ENCODE data around the gene VPREB1. TPM values are rescaled to one million over a fixed set of nuclear protein-coding genes. Genes with fewer than 3 reads are reported as not detected.
"Not testable (repeated sequence)": the region's sequence is repeated elsewhere in the genome, so short reads cannot be mapped to it uniquely, and the experiment has no call there.

Gene VPREB1
- total and polyA plus RNA-seq, 2 of the 4 experiments (the other 2 are of a cell fraction): not detected

- dilution Hi-C loops (cut with HindIII; ENCODE audit: low sequenced_read_pairs, unreplicated experiment); ATAC-seq (ENCODE audit: low read depth): not testable (repeated sequence)
- WGBS, 2 experiments (ENCODE audit: extremely low coverage in 2 of 2, insufficient read length in 1 of 2): no CpG with 5 or more reads among the region's 4 CpGs
These were observed 16.0 kb downstream of the VPREB1 start for GRCh38 chr22:22260586-22260985.

More at GRCh38 chr22:22260586-22260985, 16.0 kb downstream of the VPREB1 start:
- intact Hi-C loops (cut with micrococcal nuclease); H3K4me1 ChIP-seq (ENCODE audit: control insufficient read depth, insufficient read depth, low read length); H2BK20ac ChIP-seq (ENCODE audit: low read depth, low read length); H3K27me3 ChIP-seq (ENCODE audit: control insufficient read depth, insufficient read depth, low read length); H2AFZ ChIP-seq (replicated peaks; ENCODE audit: low read length, poor library complexity); H3K4me2 ChIP-seq (ENCODE audit: low read depth, low read length); H3K14ac ChIP-seq (replicated peaks; ENCODE audit: low read depth, low read length); H4K20me1 ChIP-seq (ENCODE audit: insufficient read depth, low read length); H3K56ac ChIP-seq (ENCODE audit: extremely low read depth, insufficient read depth, low read length); H3K9me1 ChIP-seq (ENCODE audit: insufficient read depth, low read length); H3K79me1 ChIP-seq (ENCODE audit: low read depth in 1 of 2, low read length in 2 of 2); BruUV-seq (replicated peaks); H2AK9ac ChIP-seq (replicated peaks; ENCODE audit: low read depth, low read length, poor library complexity); H3K4me3 ChIP-seq (ENCODE audit: insufficient read depth, low read depth, low read length); H2AK5ac ChIP-seq (ENCODE audit: low read depth, low read length); H2BK5ac ChIP-seq (ENCODE audit: low read depth, low read length, poor library complexity, severe bottlenecking); H2BK120ac ChIP-seq (ENCODE audit: low read depth, low read length); DNase-seq; POLR2A ChIA-PET (ENCODE audit: unreplicated experiment); H4K91ac ChIP-seq (ENCODE audit: insufficient read depth, low read depth, low read length); H3K27ac ChIP-seq (ENCODE audit: insufficient read depth, low read length); H4K8ac ChIP-seq (ENCODE audit: low read depth in 2 of 2, low read length in 2 of 2); H4K5ac ChIP-seq (ENCODE audit: low read depth, low read length); H3K36me3 ChIP-seq (ENCODE audit: control insufficient read depth, insufficient read depth, low read length); H2BK15ac ChIP-seq (ENCODE audit: low read depth, low read length); H3K23ac ChIP-seq (ENCODE audit: low read depth, low read length); H3K4ac ChIP-seq (ENCODE audit: low read depth, low read length); in situ Hi-C loops (cut with MboI; ENCODE audit: low sequenced_read_pairs); H3K9ac ChIP-seq (ENCODE audit: low read depth, low read length); CTCF ChIA-PET; H3K18ac ChIP-seq (ENCODE audit: low read depth, low read length); H3K9me3 ChIP-seq (ENCODE audit: control insufficient read depth, insufficient read depth, low read length): not testable (repeated sequence)
